ENCODE data around the gene ASF1B.

GRCh38 chr19:14086098-14086497, 50.3 kb downstream of the ASF1B start:
- TF ChIP-seq CTCF (IDR thresholded peaks at IDR 0.05) = no peak
- no peak for TF ChIP-seq EZH2 (IDR thresholded peaks at IDR 0.05; ENCODE audit: borderline replicate concordance, insufficient read depth, low read depth, low read length, poor library complexity, severe bottlenecking)
